ENCODE results near the gene UNC13D. TPM values are rescaled to one million over a fixed set of nuclear protein-coding genes. Genes with fewer than 3 reads are reported as not detected.
A peak's percentile ranks its signal among the peaks of the same experiment; 100 is the strongest.

Gene UNC13D
- total and polyA plus RNA-seq, 9 of the 15 experiments (the other 6 are each of a cell fraction or from before 2014, with no cell fraction given), result 0.86 to 244 (median 69.2) TPM

DNA sequence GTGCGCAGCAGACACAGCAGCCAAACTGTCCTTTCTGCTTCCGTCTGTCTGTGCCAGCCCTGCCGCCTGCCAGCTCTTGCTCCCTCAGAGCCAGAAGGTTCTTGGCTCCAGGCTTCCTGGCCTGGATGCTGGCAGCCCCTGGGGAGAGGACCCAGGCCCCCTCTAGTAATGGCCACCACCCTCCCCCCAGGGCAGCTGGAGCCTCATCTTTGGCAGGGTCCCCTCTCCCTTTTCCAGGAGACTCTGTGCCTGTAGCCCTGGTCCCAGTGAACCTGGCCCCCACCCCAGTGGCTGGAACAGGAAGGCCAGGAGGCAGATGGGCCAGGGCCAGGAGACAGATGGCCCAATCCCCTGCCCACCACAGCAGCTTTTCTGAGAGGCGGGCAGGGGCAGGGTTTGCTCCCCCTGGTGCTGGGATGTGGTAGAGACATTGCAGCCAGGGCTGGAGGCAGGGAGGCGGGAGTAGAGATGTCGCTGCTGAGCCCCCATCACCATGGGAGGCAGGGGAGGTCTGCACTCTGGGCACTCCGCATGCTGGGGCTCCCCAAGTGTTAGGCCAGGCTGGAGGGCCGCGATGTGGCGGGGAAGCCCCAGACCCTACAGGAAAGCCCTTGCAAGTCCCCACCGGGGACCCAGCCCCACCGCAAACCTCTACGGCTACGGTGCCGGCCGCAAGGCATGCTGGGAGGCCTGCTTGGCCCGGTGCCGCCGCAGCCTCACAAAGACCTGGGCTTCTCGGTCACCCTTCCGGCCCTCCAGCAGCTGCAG lies 16.7 kb downstream of the UNC13D start (continued):
- TF ChIP-seq, protein P1, sequence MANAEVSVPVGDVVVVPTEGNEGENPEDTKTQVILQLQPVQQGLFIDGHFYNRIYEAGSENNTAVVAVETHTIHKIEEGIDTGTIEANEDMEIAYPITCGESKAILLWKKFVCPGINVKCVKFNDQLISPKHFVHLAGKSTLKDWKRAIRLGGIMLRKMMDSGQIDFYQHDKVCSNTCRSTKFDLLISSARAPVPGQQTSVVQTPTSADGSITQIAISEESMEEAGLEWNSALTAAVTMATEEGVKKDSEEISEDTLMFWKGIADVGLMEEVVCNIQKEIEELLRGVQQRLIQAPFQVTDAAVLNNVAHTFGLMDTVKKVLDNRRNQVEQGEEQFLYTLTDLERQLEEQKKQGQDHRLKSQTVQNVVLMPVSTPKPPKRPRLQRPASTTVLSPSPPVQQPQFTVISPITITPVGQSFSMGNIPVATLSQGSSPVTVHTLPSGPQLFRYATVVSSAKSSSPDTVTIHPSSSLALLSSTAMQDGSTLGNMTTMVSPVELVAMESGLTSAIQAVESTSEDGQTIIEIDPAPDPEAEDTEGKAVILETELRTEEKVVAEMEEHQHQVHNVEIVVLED (CRISPR knock-in tag; IDR thresholded peaks at IDR 0.05), result no peak
- TF ChIP-seq, protein P2, sequence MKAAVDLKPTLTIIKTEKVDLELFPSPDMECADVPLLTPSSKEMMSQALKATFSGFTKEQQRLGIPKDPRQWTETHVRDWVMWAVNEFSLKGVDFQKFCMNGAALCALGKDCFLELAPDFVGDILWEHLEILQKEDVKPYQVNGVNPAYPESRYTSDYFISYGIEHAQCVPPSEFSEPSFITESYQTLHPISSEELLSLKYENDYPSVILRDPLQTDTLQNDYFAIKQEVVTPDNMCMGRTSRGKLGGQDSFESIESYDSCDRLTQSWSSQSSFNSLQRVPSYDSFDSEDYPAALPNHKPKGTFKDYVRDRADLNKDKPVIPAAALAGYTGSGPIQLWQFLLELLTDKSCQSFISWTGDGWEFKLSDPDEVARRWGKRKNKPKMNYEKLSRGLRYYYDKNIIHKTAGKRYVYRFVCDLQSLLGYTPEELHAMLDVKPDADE (conservative IDR thresholded peaks at IDR 0.05; ENCODE audit: control insufficient read depth, low read depth, low read length), result no peak
- TF ChIP-seq NELFE (IDR thresholded peaks at IDR 0.05; ENCODE audit: insufficient read depth, insufficient read length) (no peak), RBM34 (IDR thresholded peaks at IDR 0.05; ENCODE audit: borderline replicate concordance, insufficient read depth, low read length) (no peak), PHF21A (IDR thresholded peaks at IDR 0.05; ENCODE audit: borderline replicate concordance, low read depth) (no peak), SP2 (IDR thresholded peaks at IDR 0.05; ENCODE audit: extremely low read depth, low read depth, low read length, poor library complexity, severe bottlenecking) (no peak), KLF10 (CRISPR knock-in tag; IDR thresholded peaks at IDR 0.05) (no peak), ZBTB7A (IDR thresholded peaks at IDR 0.05; ENCODE audit: borderline replicate concordance, control insufficient read depth, low read depth, low read length) (peak; percentile 20; the same call in 1 of the 2 replicates), TAL1 (IDR thresholded peaks at IDR 0.05) (no peak), MTA2 (IDR thresholded peaks at IDR 0.05; ENCODE audit: low read depth) (no peak), NCOA6 (IDR thresholded peaks at IDR 0.05) (no peak), ZNF12 (CRISPR knock-in tag; IDR thresholded peaks at IDR 0.05) (no peak), YBX1 (IDR thresholded peaks at IDR 0.05) (no peak), PYGO2 (tag; IDR thresholded peaks at IDR 0.05) (no peak), MAZ (CRISPR knock-in tag; conservative IDR thresholded peaks at IDR 0.05 in 1 of 2, IDR thresholded peaks at IDR 0.05 in 1 of 2) (0 out of 4 replicates have a peak, but pooled peaks of 1 of the 2 experiments have one; percentile 33), CBFA2T2 (conservative IDR thresholded peaks at IDR 0.05) (no peak), FOS (IDR thresholded peaks at IDR 0.05; ENCODE audit: extremely low read depth, insufficient read length) (no peak), POLR2G (IDR thresholded peaks at IDR 0.05; ENCODE audit: low read depth, low read length) (peak; percentile 77), BMI1 (IDR thresholded peaks at IDR 0.05; ENCODE audit: low read length) (no peak), PRMT5 (CRISPR knock-in tag; IDR thresholded peaks at IDR 0.05) (no peak), BACH1 (tag; IDR thresholded peaks at IDR 0.05) (no peak)
- TF ChIP-seq, protein P3, sequence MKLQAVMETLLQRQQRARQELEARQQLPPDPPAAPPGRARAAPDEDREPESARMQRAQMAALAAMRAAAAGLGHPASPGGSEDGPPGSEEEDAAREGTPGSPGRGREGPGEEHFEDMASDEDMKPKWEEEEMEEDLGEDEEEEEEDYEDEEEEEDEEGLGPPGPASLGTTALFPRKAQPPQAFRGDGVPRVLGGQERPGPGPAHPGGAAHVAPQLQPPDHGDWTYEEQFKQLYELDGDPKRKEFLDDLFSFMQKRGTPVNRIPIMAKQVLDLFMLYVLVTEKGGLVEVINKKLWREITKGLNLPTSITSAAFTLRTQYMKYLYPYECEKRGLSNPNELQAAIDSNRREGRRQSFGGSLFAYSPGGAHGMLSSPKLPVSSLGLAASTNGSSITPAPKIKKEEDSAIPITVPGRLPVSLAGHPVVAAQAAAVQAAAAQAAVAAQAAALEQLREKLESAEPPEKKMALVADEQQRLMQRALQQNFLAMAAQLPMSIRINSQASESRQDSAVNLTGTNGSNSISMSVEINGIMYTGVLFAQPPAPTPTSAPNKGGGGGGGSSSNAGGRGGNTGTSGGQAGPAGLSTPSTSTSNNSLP (IDR thresholded peaks at IDR 0.05; ENCODE audit: borderline replicate concordance, low read depth, low read length), result no peak
- TF ChIP-seq, protein P4, sequence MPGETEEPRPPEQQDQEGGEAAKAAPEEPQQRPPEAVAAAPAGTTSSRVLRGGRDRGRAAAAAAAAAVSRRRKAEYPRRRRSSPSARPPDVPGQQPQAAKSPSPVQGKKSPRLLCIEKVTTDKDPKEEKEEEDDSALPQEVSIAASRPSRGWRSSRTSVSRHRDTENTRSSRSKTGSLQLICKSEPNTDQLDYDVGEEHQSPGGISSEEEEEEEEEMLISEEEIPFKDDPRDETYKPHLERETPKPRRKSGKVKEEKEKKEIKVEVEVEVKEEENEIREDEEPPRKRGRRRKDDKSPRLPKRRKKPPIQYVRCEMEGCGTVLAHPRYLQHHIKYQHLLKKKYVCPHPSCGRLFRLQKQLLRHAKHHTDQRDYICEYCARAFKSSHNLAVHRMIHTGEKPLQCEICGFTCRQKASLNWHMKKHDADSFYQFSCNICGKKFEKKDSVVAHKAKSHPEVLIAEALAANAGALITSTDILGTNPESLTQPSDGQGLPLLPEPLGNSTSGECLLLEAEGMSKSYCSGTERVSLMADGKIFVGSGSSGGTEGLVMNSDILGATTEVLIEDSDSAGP (CRISPR knock-in tag; IDR thresholded peaks at IDR 0.05), result no peak
